ENCODE results near the gene RPTOR. TPM values are rescaled to one million over a fixed set of nuclear protein-coding genes. Genes with fewer than 3 reads are reported as not detected.

Gene RPTOR
- polyA plus RNA-seq, 1 of the 3 experiments (the other 2 are of a cell fraction): 14.9 TPM

- POLR2A ChIA-PET: no interaction called here
- no peaks in the 10 kb centered on the region for H3K79me2 ChIP-seq (ENCODE audit: insufficient read depth)
- H3K27ac ChIP-seq (ENCODE audit: low read depth in 2 of 2, low read length in 1 of 2): no peak overlapping the region
- no peak overlapping the region for H3K4me2 ChIP-seq
- H3K4me3 ChIP-seq (ENCODE audit: low read depth in 2 of 2, low read length in 1 of 2): no peak overlapping the region
- H2AFZ ChIP-seq (ENCODE audit: low read depth): no peak overlapping the region
- no peaks in the 10 kb centered on the region for H3K9me2 ChIP-seq
- no peak for TF ChIP-seq FOSL2 (IDR thresholded peaks at IDR 0.05; ENCODE audit: borderline replicate concordance, low read depth)
- no peak for TF ChIP-seq YY1 (IDR thresholded peaks at IDR 0.05; ENCODE audit: low read depth)
- no peak for TF ChIP-seq TAF1 (IDR thresholded peaks at IDR 0.05; ENCODE audit: borderline replicate concordance, low read depth, low read length)
- no peak for TF ChIP-seq ZBTB33 (IDR thresholded peaks at IDR 0.05; ENCODE audit: borderline replicate concordance, low read depth)
- no peak for TF ChIP-seq TCF12 (IDR thresholded peaks at IDR 0.05)
- TF ChIP-seq EZH2phosphoT487 (IDR thresholded peaks at IDR 0.05; ENCODE audit: borderline replicate concordance, low read depth): no peak
- TF ChIP-seq SMC3 (IDR thresholded peaks at IDR 0.05; ENCODE audit: low read depth, low read length): no peak
- no peak for TF ChIP-seq NRF1 (IDR thresholded peaks at IDR 0.05; ENCODE audit: low read depth, low read length)
- H4K20me1 ChIP-seq (ENCODE audit: insufficient read depth): no peaks in the 10 kb centered on the region
- peaks cover 10% of the 10 kb centered on the region for H3F3A ChIP-seq (replicated peaks; ENCODE audit: insufficient read depth)
- 58% methylated on average over 5 of the region's 5 CpGs for WGBS (ENCODE audit: low lambda C conversion rate)
- H3K9me3 ChIP-seq: no peaks in the 10 kb centered on the region
- no peaks in the 10 kb centered on the region for H3K27me3 ChIP-seq (ENCODE audit: insufficient read depth)
- H3K36me3 ChIP-seq (replicated peaks in 1 of 2; ENCODE audit: control insufficient read depth in 1 of 2, insufficient read depth in 2 of 2, low read length in 1 of 2): no peaks in the 10 kb centered on the region
- H3K4me1 ChIP-seq (ENCODE audit: control insufficient read depth in 1 of 2, insufficient read depth in 2 of 2, low read depth in 1 of 2, low read length in 1 of 2): peaks cover 0 to 15% of the 10 kb centered on the region in 2 experiments; a peak in 1 of 4 replicates
- DNase-seq: no peak
- CTCF ChIA-PET: no interaction called here
- no peak overlapping the region for H3K9ac ChIP-seq
Measured at GRCh38 chr17:80502578-80502877, 42.1 kb upstream of the RPTOR start.

GRCh38 chr17:80503031-80503430 lies 41.6 kb upstream of the RPTOR start:
- ChIA-PET CTCF (no interaction called here), POLR2A (no interaction called here)
- no peak overlapping the region for H3K4me2 ChIP-seq
- WGBS (ENCODE audit: low lambda C conversion rate): 19% methylated on average over 2 of the region's 2 CpGs
- no peaks in the 10 kb centered on the region for H4K20me1 ChIP-seq (ENCODE audit: insufficient read depth)
- no peak overlapping the region for H3K27ac ChIP-seq (ENCODE audit: low read depth in 2 of 2, low read length in 1 of 2)
- H2AFZ ChIP-seq (ENCODE audit: low read depth): no peak overlapping the region
- peaks cover 10% of the 10 kb centered on the region for H3F3A ChIP-seq (replicated peaks; ENCODE audit: insufficient read depth)
- no peak overlapping the region for H3K4me3 ChIP-seq (ENCODE audit: low read depth in 2 of 2, low read length in 1 of 2)
- no peaks in the 10 kb centered on the region for H3K9me3 ChIP-seq
- H3K4me1 ChIP-seq (ENCODE audit: control insufficient read depth in 1 of 2, insufficient read depth in 2 of 2, low read depth in 1 of 2, low read length in 1 of 2): peaks cover 0 to 15% of the 10 kb centered on the region in 2 experiments; a peak in 1 of 4 replicates
- no peak for DNase-seq
- H3K9me2 ChIP-seq: no peaks in the 10 kb centered on the region
- H3K36me3 ChIP-seq (replicated peaks in 1 of 2; ENCODE audit: control insufficient read depth in 1 of 2, insufficient read depth in 2 of 2, low read length in 1 of 2): no peaks in the 10 kb centered on the region
- no peak overlapping the region for H3K9ac ChIP-seq
- no peaks in the 10 kb centered on the region for H3K79me2 ChIP-seq (ENCODE audit: insufficient read depth)
- no peak for TF ChIP-seq REST (IDR thresholded peaks at IDR 0.05; ENCODE audit: low read depth, low read length)
- no peak for TF ChIP-seq NFIC (IDR thresholded peaks at IDR 0.05; ENCODE audit: borderline replicate concordance)
- no peak for TF ChIP-seq TAF1 (IDR thresholded peaks at IDR 0.05; ENCODE audit: borderline replicate concordance, low read depth, low read length)
- TF ChIP-seq PBX3 (IDR thresholded peaks at IDR 0.05): no peak
- no peak for TF ChIP-seq YY1 (IDR thresholded peaks at IDR 0.05; ENCODE audit: low read depth)
- no peak for TF ChIP-seq USF1 (IDR thresholded peaks at IDR 0.05; ENCODE audit: borderline replicate concordance, low read depth)
- no peak for TF ChIP-seq TEAD4 (IDR thresholded peaks at IDR 0.05; ENCODE audit: borderline replicate concordance, insufficient read depth)
- TF ChIP-seq MXI1 (IDR thresholded peaks at IDR 0.05; ENCODE audit: low read depth, low read length): no peak
- H3K27me3 ChIP-seq (ENCODE audit: insufficient read depth): no peaks in the 10 kb centered on the region
